ENCODE data around the gene FAM83B.

DNA sequence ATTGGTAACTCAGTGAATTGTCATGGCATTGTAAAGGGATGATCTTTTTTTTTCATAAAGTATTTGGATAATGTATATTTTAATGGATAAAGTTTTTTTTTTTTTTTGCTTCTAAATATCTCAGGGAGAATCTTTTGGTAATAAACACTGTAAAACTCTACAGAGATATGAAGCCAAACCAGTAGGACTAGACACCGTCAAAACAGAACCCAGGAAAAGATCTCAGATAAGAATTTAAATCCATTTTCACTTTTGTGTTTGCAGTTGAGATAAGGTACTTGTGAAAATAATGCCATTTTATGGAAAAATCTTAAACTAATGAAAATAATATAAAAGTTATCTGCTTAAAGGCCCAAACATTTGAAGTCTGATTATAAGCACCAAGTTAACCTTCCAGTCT, 27.0 kb downstream of the FAM83B start:
- TF ChIP-seq CTCF (IDR thresholded peaks at IDR 0.05) (no peak), POLR2A (IDR thresholded peaks at IDR 0.05) (no peak)
